Vagina (tissue), 2 donors: Measurements from ENCODE around the gene LRRC36. TPM values are rescaled to one million over a fixed set of nuclear protein-coding genes. Genes with fewer than 3 reads are reported as not detected.

ENCODE experiments used
- DNase-seq, 2 donors: peaks; one replicate each; pipeline ENCODE4 v3.0.0-alpha.2; 2017; ENCODE audit errors: extremely low spot score in 2 of 2
- H3K27ac ChIP-seq: fragments of 200-600 bp; sonication (generic); one replicate; pipeline ENCODE4 v1.5.1; 2019
- H3K27me3 ChIP-seq: fragments of 200-600 bp; sonication (generic); one replicate; pipeline ENCODE4 v1.5.1; 2019
- H3K36me3 ChIP-seq, 2 donors: fragments of 200-600 bp; sonication (generic); one replicate each; pipeline ENCODE4 v1.5.1; 2017 to 2019
- H3K4me1 ChIP-seq: fragments of 200-600 bp; sonication (generic); one replicate; pipeline ENCODE4 v1.5.1; 2019
- H3K4me3 ChIP-seq, 2 donors: fragments of 200-600 bp; sonication (generic); 1 replicate in 1 of 2; 2 replicates in 1 of 2; pipeline ENCODE4 v1.5.1; 2016 to 2019
- H3K9me3 ChIP-seq: fragments of 200-600 bp; sonication (generic); one replicate; pipeline ENCODE4 v1.5.1; 2019
- POLR2A ChIP-seq, 2 donors: fragments of 450-650 bp; IDR thresholded peaks; one replicate each; pipeline ENCODE4 v1.6.1; 2017; ENCODE audit warnings: antibody characterized with exemption in 2 of 2, mild to moderate bottlenecking in 2 of 2, moderate library complexity in 2 of 2
- POLR2AphosphoS5 ChIP-seq, 2 donors: sonication (generic); formaldehyde crosslinking; IDR thresholded peaks; one replicate each; pipeline ENCODE4 v1.9.0; 2017; ENCODE audit warnings: antibody characterized with exemption in 2 of 2, mild to moderate bottlenecking in 2 of 2, low read depth in 1 of 2; ENCODE audit not compliant: insufficient read depth in 1 of 2
- intact Hi-C: fragments of 100-400 bp; cut with DNase I; formaldehyde crosslinking; loops from one replicate; pipeline ENCODE4 v1.15.1; 2023
- total RNA-seq: library from RNA; depleted of rRNA; stranded (reverse); fragments of >200 nt; gene quantifications from one replicate; pipeline ENCODE4 v1.2.3, GENCODE V29; 2016
- TF ChIP-seq, protein P1 (sequence below), 3 experiments: fragments of 450-650 bp in 2 of 3; fragments of 200-600 bp in 1 of 3; sonication (generic) in 1 of 3; IDR thresholded peaks; one replicate each; pipeline ENCODE4 v1.5.1; 2017 to 2019; ENCODE audit warnings: antibody characterized with exemption in 3 of 3, mild to moderate bottlenecking in 2 of 3, moderate library complexity in 2 of 3

The LRRC36 gene
- total RNA-seq, 1 donor from 2014 or later: not detected

DNA sequence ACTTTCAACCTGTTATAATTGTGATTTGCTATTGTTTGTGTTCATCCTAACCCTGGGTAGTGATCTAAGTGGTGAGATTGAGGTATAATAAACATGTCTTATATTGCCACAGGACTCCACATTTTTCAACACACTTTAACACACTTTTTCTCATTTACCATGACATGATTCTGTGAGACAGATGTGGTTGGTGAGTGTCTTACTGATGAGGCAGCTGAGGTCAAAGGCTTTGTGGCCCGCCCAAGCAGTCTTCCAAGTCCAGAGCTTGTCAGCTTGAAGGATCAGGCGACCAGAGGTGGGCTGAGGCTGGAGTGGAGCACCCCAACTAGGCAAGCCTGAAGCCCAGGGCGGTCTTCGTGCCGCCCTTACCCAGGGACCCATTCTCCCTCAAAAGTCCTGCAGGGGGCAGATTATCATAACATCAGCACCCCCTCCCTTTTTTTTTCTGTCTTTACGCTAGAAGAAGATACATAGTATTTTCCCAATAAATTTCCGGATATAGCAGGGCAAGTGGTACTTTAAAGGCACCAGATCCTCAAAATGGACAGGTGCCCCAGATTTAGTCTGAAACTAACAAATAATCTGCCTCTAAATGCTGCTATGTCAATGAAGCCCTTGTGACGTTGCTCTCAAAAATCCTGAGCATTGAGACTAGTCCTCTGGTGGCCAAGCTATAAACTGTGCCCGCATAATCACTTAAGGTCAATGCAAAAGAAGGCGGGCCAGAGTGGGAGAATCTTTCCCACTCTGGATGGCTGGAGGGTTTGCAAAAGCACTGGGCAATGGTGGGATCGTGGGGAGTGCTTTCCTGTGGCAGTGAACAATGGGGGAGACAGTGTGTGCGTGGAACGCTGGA is 21.2 kb upstream of the LRRC36 start:
- intact Hi-C loops: no loop called here
- DNase-seq: no peak
- H3K4me3 ChIP-seq: no peak overlapping the region

GRCh38 chr16:67310561-67310960 is 16.1 kb upstream of the LRRC36 start:
- Histone ChIP-seq H3K36me3 (no peaks in the 10 kb centered on the region), H3K4me3 (no peak overlapping the region), H3K27me3 (no peaks in the 10 kb centered on the region), H3K4me1 (no peaks in the 10 kb centered on the region), H3K27ac (peak overlapping the region; percentile 73), H3K9me3 (no peaks in the 10 kb centered on the region)
- TF ChIP-seq POLR2A (IDR thresholded peaks at IDR 0.05) (no peak), POLR2AphosphoS5 (IDR thresholded peaks at IDR 0.05; ENCODE audit: insufficient read depth in 1 of 2, low read depth in 1 of 2) (no peak)
- TF ChIP-seq, protein P1, sequence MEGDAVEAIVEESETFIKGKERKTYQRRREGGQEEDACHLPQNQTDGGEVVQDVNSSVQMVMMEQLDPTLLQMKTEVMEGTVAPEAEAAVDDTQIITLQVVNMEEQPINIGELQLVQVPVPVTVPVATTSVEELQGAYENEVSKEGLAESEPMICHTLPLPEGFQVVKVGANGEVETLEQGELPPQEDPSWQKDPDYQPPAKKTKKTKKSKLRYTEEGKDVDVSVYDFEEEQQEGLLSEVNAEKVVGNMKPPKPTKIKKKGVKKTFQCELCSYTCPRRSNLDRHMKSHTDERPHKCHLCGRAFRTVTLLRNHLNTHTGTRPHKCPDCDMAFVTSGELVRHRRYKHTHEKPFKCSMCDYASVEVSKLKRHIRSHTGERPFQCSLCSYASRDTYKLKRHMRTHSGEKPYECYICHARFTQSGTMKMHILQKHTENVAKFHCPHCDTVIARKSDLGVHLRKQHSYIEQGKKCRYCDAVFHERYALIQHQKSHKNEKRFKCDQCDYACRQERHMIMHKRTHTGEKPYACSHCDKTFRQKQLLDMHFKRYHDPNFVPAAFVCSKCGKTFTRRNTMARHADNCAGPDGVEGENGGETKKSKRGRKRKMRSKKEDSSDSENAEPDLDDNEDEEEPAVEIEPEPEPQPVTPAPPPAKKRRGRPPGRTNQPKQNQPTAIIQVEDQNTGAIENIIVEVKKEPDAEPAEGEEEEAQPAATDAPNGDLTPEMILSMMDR (IDR thresholded peaks at IDR 0.05): no peak
- intact Hi-C loops: no loop called here
- no peak for DNase-seq

More for the DNA sequence above, 21.2 kb upstream of the LRRC36 start:
- no peak for TF ChIP-seq POLR2AphosphoS5 (IDR thresholded peaks at IDR 0.05; ENCODE audit: insufficient read depth in 1 of 2, low read depth in 1 of 2)
- TF ChIP-seq, protein P1 (IDR thresholded peaks at IDR 0.05): no peak
- no peak for TF ChIP-seq POLR2A (IDR thresholded peaks at IDR 0.05)
- no peaks in the 10 kb centered on the region for H3K36me3 ChIP-seq
- H3K9me3 ChIP-seq: no peaks in the 10 kb centered on the region
- no peaks in the 10 kb centered on the region for H3K27me3 ChIP-seq
- no peak overlapping the region for H3K27ac ChIP-seq
- peaks cover 15% of the 10 kb centered on the region for H3K4me1 ChIP-seq

- DNase-seq: no peak
- Histone ChIP-seq H3K27me3 (no peaks in the 10 kb centered on the region), H3K9me3 (no peaks in the 10 kb centered on the region), H3K4me1 (no peaks in the 10 kb centered on the region), H3K36me3 (no peaks in the 10 kb centered on the region), H3K27ac (peak overlapping the region; percentile 73), H3K4me3 (no peak overlapping the region)
- peak in 1 of 2 donors; percentile 44 for TF ChIP-seq POLR2AphosphoS5 (IDR thresholded peaks at IDR 0.05; ENCODE audit: insufficient read depth in 1 of 2, low read depth in 1 of 2)
- TF ChIP-seq, protein P1 (IDR thresholded peaks at IDR 0.05): no peak
- no peak for TF ChIP-seq POLR2A (IDR thresholded peaks at IDR 0.05)
- intact Hi-C loops: no loop called here
Observed at GRCh38 chr16:67311607-67312488, 14.8 kb upstream of the LRRC36 start.

GRCh38 chr16:67312719-67313118 is 13.9 kb upstream of the LRRC36 start:
- H3K9me3 ChIP-seq: no peaks in the 10 kb centered on the region
- intact Hi-C loops: no loop called here
- no peaks in the 10 kb centered on the region for H3K27me3 ChIP-seq
- H3K27ac ChIP-seq: peak overlapping the region; percentile 73
- H3K36me3 ChIP-seq: no peaks in the 10 kb centered on the region
- no peak for DNase-seq
- no peak overlapping the region for H3K4me3 ChIP-seq
- H3K4me1 ChIP-seq: no peaks in the 10 kb centered on the region
- no peak for TF ChIP-seq POLR2AphosphoS5 (IDR thresholded peaks at IDR 0.05; ENCODE audit: insufficient read depth in 1 of 2, low read depth in 1 of 2)
- no peak for TF ChIP-seq POLR2A (IDR thresholded peaks at IDR 0.05)
- TF ChIP-seq, protein P1 (IDR thresholded peaks at IDR 0.05): no peak
